Measurements from ENCODE around the gene OLFML1.
A peak's percentile ranks its signal among the peaks of the same experiment; 100 is the strongest.

DNA sequence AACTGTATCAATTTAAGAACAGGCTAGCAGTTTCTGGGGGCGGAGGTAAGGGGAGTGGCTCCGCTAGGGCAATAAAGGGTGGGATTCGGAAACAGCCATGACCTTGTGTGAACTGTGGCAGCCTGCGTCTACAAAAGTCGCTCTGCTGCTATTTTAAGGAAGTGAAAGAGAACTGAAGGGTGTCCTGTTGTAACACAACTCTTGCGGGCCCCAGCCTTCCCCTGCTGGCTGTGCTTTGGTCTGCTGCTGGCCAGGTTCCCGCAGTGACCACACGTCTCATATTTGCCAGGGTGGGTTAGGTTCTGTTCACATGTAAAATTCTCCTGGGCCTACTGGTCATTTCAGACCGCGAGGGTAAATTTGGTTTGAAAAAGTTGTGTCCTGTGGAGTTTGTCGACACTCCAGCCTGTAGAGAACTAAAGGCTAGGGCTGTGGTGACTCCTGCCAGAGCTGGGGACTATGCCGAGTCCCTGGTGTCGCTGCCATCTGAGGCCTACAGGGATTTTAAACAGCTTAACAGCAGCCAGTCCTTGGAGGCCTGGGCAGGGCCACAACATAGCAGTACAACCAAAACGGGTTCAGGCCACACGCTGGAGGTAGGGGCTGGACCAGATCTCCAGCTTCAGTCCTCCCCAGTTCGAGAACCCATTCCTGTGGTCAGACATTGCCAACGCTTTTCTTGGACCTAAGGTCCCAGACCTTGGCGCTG lies 27.4 kb downstream of the OLFML1 start:
- TF ChIP-seq, protein P1, sequence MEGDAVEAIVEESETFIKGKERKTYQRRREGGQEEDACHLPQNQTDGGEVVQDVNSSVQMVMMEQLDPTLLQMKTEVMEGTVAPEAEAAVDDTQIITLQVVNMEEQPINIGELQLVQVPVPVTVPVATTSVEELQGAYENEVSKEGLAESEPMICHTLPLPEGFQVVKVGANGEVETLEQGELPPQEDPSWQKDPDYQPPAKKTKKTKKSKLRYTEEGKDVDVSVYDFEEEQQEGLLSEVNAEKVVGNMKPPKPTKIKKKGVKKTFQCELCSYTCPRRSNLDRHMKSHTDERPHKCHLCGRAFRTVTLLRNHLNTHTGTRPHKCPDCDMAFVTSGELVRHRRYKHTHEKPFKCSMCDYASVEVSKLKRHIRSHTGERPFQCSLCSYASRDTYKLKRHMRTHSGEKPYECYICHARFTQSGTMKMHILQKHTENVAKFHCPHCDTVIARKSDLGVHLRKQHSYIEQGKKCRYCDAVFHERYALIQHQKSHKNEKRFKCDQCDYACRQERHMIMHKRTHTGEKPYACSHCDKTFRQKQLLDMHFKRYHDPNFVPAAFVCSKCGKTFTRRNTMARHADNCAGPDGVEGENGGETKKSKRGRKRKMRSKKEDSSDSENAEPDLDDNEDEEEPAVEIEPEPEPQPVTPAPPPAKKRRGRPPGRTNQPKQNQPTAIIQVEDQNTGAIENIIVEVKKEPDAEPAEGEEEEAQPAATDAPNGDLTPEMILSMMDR (conservative IDR thresholded peaks at IDR 0.05): no peak
- TF ChIP-seq ZFX (IDR thresholded peaks at IDR 0.05): peak; percentile 41; the same call in 1 of the 2 replicates

Data from C4-2B (cell line).